Measurements from ENCODE around the gene AMN1.
"Not testable (repeated sequence)": the region's sequence is repeated elsewhere in the genome, so short reads cannot be mapped to it uniquely, and the experiment has no call there.

GRCh38 chr12:31744363-31744762 is 15.5 kb upstream of the AMN1 start:
- TF ChIP-seq, protein P1, sequence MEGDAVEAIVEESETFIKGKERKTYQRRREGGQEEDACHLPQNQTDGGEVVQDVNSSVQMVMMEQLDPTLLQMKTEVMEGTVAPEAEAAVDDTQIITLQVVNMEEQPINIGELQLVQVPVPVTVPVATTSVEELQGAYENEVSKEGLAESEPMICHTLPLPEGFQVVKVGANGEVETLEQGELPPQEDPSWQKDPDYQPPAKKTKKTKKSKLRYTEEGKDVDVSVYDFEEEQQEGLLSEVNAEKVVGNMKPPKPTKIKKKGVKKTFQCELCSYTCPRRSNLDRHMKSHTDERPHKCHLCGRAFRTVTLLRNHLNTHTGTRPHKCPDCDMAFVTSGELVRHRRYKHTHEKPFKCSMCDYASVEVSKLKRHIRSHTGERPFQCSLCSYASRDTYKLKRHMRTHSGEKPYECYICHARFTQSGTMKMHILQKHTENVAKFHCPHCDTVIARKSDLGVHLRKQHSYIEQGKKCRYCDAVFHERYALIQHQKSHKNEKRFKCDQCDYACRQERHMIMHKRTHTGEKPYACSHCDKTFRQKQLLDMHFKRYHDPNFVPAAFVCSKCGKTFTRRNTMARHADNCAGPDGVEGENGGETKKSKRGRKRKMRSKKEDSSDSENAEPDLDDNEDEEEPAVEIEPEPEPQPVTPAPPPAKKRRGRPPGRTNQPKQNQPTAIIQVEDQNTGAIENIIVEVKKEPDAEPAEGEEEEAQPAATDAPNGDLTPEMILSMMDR (IDR thresholded peaks at IDR 0.05): not testable (repeated sequence)
- TF ChIP-seq ZFX (IDR thresholded peaks at IDR 0.05; ENCODE audit: borderline replicate concordance): not testable (repeated sequence)
